Measurements from ENCODE around the gene EPHA5.

DNA sequence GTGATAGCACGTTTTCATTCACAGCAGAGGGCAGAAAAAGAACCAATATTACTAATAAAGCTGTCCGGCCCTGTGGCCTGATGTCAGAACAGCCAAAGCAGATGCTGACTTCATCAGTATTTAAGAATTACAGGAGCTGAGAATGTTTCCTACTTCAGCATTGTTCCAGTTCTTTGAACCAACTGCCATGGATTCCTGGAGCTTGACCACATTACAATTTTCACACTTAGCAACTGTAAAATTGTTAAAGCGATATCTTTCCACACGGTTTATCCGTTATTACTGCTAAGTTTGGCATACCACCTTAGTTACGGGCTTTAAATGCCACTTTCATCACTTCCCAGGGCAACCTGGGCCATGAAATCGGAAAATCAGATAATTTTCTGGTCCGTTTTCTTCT lies 118.2 kb downstream of the EPHA5 start:
- TF ChIP-seq FOXM1 (IDR thresholded peaks at IDR 0.05; ENCODE audit: borderline replicate concordance, low read depth) (no peak), YY1 (IDR thresholded peaks at IDR 0.05; ENCODE audit: low read depth) (no peak)
- TF ChIP-seq, protein P1, sequence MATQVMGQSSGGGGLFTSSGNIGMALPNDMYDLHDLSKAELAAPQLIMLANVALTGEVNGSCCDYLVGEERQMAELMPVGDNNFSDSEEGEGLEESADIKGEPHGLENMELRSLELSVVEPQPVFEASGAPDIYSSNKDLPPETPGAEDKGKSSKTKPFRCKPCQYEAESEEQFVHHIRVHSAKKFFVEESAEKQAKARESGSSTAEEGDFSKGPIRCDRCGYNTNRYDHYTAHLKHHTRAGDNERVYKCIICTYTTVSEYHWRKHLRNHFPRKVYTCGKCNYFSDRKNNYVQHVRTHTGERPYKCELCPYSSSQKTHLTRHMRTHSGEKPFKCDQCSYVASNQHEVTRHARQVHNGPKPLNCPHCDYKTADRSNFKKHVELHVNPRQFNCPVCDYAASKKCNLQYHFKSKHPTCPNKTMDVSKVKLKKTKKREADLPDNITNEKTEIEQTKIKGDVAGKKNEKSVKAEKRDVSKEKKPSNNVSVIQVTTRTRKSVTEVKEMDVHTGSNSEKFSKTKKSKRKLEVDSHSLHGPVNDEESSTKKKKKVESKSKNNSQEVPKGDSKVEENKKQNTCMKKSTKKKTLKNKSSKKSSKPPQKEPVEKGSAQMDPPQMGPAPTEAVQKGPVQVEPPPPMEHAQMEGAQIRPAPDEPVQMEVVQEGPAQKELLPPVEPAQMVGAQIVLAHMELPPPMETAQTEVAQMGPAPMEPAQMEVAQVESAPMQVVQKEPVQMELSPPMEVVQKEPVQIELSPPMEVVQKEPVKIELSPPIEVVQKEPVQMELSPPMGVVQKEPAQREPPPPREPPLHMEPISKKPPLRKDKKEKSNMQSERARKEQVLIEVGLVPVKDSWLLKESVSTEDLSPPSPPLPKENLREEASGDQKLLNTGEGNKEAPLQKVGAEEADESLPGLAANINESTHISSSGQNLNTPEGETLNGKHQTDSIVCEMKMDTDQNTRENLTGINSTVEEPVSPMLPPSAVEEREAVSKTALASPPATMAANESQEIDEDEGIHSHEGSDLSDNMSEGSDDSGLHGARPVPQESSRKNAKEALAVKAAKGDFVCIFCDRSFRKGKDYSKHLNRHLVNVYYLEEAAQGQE (IDR thresholded peaks at IDR 0.05; ENCODE audit: low read depth) = no peak

Data from Ishikawa (cell line).